NCI-H748 (cell line): ENCODE results near the gene SGMS1.
"Not testable (repeated sequence)": the region's sequence is repeated elsewhere in the genome, so short reads cannot be mapped to it uniquely, and the experiment has no call there.

ENCODE experiments used
- DNase-seq: peaks from one replicate; lab custom pipeline; 2025; ENCODE audit not compliant: unreplicated experiment; lab: John Stamatoyannopoulos, UW

Gene SGMS1

GRCh38 chr10:50582766-50583762 is 40.7 kb downstream of the SGMS1 start:
- DNase-seq = no peak

DNA sequence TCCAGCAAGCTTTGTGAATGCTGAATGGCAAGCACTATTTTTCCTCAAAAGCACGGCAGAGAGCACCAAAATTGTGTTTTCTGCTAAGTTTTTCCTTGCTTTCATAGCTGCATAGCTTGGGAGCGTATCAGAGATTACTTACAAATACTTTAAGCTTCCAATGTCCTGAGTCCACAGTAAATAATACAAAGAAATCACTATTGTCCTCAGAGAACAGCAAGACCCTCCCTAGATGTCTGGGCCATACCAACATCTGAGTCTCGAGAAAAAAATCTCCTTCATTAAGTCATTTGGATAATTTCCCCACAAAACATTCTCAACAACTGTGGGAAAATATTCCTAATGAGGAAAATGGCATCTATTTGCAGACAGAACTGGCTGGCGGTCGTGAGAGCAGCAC is 41.7 kb downstream of the SGMS1 start:
- no peak for DNase-seq

DNA sequence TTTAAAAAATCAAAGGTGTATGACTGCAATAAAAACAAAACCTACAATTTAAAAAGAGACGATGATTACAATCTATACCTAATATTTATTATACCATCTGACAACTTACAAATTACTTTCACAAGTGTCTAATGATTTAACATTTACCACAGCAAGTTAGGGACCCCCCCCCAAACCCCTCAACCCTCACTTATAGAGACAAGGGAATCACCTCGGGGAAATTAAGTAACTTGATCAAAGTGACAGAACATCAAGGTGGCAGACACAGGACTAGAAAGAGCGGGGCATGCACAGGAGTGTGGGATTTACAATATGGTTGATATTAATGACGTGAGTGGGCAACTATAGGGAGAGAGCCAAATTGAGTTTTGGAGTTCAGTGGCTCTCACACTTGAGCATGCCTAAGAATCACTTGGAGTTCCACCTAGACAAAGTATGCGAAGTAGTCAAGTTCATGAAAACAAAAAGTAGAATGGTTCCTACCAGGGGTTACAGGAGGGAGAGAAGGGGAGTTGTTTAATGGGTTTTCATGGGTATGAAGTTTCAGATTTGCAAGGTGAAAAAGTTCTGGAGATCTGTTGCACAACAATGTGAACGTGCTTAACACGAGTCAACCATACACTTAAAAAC is 43.4 kb downstream of the SGMS1 start:
- no peak for DNase-seq

DNA sequence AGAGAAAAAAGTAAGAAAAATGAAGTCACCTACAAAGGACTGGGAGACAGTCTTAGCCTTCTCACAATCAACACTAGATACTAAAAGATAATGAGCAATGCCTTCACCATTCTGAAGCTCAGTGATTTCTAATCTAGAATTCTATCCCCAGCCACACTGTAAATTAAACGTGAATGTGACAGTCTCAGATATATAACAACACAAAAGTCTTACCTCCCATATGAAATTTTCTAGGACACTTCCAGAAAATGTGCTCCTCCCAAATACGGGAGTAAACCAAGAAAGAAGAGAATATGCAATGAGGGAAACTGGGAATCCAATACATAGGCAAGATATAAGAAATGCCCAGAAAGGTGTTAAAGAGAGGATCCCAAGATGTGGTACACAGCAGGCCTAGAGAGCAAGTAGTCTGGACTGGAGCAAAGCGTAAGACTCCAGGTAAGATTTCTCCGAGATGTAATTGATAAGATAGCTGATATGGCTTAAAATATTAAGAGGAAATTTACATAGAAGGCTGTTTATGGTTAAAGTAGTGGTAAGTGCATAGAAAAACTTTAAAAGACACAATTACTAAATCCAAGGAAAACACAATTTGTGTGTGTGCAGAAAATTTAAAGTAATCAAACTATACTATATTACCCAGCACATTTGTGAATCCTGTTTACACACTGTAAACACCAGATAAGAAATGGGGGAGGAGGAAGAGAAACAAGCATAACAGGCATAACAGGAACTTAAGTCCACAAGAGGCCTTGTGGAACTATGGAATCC is 44.1 kb downstream of the SGMS1 start:
- DNase-seq = no peak

GRCh38 chr10:50578949-50579348 is 44.8 kb downstream of the SGMS1 start:
- no peak for DNase-seq

- DNase-seq = no peak
Measured at GRCh38 chr10:50577681-50578350, 45.9 kb downstream of the SGMS1 start.

- DNase-seq = no peak
Measured at GRCh38 chr10:50577010-50577409, 46.7 kb downstream of the SGMS1 start.

GRCh38 chr10:50576245-50576815 is 47.4 kb downstream of the SGMS1 start:
- DNase-seq = no peak

GRCh38 chr10:50575477-50576244 is 48.1 kb downstream of the SGMS1 start:
- DNase-seq = no peak

- no peak for DNase-seq
Measured at GRCh38 chr10:50574931-50575330, 48.8 kb downstream of the SGMS1 start.

DNA sequence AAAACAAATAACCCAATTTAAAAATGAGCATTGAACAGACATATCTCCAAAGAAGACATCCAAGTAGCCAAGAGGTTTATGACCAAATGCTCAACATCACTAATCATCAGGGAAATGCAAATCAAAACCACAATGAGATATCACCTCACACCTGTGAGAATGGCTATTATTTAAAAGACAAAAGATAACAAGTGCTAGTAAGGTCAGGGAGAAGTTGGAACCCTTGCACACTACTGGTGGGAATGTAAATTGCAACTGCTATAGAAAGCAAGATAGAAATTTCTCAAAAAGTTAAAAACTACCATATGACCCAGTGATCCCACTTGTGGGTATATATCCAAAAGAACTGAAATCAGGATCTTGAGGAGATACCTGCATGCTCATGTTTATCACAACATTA is 49.5 kb downstream of the SGMS1 start:
- DNase-seq = no peak

GRCh38 chr10:50572017-50572491 is 51.7 kb downstream of the SGMS1 start:
- DNase-seq = peak; percentile 2

GRCh38 chr10:50568750-50569149 is 55.0 kb downstream of the SGMS1 start:
- DNase-seq = not testable (repeated sequence)

DNA sequence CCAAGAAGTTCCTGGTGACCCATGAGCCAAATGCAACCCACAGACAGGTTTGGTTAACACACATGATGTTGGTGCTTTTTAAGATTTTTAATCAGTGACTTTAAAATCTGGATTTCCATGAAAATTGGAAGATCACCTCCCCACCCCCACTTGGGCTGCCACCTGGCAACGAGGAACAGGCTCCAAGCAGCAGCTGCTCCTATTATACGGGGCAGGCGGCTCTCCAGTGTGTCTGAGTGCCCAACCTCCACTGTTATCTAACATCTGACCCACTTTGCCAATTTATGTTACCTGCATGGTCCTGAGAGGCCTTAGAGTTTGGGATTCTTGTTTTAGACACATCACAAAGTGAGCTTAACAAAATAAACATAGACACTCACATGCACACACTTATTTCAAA is 56.4 kb downstream of the SGMS1 start:
- peak; percentile 9 for DNase-seq

DNA sequence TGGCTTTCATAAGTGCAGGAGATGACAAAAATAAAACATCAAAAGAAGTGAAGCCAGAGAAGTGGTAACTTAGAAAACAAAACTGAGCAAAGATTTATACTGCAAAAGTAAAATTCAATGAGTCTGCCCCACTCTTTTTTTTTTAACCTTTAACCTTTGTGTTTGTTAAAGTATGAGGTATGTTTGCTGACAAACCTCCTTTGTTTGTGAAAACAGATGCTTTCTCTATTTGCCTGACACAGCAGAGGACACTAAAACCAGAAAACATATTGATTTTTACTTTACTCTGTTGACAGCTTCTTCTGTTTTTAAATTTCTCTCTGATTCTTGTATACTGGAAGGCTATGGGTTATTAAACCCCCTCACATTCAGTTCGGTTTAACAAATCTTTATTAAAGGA is 57.6 kb downstream of the SGMS1 start:
- no peak for DNase-seq

DNA sequence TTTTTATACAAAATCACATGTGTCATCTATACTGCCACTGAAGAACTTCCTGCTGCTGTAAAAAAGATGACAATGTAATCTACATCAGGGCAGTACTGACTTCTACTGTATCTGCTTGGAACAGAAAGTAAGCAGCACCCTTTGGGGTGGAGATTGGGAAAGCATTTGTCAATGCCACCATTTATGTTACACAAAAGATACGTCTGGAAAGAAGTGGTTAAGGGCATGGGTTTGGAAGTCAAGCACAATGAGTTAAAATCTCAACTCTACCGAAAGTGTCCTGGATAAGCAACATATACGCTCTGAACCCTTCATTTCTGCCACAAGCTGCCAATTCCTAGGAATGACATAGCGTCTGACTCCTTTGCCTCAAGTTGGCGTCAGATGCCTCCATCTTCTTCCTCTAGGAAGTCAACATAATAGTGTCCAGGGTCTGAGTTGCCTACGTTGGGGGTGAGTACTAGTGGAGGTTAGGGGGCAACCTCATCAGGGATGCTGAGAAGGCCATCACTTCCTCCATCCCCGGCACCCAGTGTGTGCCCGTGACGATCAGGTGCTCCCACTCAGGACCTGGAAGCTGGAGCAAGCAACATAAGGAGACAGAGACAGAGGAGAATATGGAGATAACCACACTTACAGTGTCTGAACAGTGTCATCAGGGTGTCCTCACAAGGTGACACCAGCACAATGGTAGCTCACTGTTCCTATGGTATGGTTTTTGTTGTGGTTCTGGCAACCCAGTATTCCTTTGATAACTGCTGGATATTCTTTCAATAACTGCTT is 58.3 kb downstream of the SGMS1 start:
- no peak for DNase-seq

GRCh38 chr10:50563906-50564305 is 59.9 kb downstream of the SGMS1 start:
- DNase-seq = no peak

- DNase-seq = peak; percentile 27
Measured at GRCh38 chr10:50561816-50562215, 61.9 kb downstream of the SGMS1 start.

GRCh38 chr10:50561266-50561665 is 62.5 kb downstream of the SGMS1 start:
- no peak for DNase-seq
